NCI-H510A (cell line): ENCODE results near the gene CAMK2B.

Experiments
- DNase-seq: peaks from one replicate; lab custom pipeline; 2025; lab: John Stamatoyannopoulos, UW

CAMK2B gene

DNA sequence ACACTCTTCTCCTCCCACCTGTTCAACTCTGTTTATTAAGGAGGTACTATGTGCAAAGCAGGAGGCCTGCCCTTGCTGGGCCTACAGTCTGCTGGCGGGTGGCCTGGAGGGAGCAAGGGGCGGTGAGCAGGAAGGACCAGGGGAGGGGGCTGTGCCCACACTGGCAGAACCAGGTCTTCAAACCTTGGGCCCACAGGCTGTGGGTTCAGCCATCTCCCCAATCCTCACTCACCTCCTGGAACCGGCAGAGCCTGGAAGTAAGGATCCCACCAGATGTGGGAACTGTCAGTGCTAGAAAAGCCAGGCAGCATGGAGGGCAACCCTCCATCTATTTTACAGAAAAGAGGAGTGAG lies 50.8 kb downstream of the CAMK2B start:
- no peak for DNase-seq

DNA sequence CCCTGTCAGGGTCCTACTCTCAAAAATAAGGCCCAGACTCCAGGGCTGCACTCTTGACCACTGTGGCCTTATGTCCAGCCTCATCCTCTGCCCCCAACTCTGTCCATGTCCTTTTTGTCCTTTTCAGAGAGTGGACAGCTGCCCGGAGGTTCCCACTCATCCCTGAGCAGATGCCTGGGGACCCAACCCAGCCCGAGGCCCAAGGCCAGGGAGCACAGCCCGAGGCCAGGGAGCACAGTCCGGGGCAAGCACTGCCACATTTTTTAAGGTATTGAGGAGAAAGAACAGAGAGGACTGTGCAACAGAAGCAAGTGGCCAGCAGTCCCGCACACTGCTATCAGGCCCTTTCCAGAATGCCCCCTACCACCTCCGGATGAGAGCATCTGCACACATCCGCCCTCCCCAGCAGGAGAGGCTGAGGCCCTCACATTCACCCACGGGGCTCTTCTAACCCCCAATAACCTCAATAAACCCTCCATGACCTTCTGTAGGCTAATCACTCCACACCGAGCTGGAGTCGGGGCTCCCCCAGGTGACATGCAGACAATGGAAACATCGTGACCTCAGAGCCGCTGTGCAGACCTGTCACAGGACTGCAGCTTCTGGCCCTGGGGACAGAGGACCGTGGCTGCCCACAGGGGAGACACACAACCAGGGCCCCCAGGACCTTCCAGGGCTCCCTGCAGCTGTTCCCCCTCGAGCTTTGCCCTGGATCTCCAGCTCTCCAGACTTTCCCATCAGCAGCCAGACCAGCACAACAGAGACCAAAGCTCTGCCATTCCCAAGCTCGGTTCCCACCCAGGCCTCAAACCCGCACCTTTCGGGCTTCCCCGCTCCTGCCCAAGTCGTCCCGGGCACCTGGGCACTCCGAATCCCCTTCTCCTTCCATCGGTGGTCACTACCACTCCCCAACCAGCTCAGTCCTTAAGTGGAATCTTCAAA lies 51.4 kb downstream of the CAMK2B start:
- DNase-seq, result no peak

DNA sequence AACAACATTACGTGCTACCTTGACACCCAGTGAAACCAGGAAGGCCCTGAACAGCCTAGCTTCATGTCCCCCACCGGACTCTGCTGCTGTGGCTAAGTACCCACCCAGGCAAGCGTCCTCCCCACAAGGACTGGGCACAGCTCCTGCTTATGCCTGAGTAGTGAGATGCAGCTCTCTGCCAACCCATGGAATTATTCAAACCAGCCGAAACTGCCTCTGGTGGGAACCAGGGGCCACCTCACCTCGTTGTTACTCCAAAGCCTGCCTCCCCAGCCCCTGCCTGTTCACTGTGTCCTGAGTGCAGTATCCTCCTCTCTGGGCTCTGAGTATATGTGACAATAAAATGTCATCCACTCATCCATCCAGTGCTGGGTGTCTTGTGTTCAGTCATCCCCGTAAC lies 52.4 kb downstream of the CAMK2B start:
- DNase-seq, result no peak

DNA sequence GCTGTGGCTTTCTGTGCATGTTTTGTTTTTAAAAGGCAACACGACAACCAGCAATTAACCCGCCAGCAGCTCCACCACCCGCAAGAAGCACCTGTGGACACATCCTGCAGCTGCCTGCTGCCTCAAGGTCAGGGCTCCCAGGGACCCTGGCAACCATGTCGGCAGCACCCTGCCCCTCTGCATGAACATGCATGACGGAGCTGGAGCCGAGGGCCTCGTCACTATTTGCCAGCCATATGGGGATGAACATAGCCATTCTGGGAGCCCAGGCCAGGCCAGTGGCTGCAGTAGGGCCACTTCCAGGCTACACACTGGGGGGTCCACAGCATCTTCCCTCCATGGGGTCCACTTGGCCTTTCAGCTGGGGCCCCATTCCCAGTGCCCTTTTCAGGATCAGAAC lies 52.9 kb downstream of the CAMK2B start:
- no peak for DNase-seq

DNA sequence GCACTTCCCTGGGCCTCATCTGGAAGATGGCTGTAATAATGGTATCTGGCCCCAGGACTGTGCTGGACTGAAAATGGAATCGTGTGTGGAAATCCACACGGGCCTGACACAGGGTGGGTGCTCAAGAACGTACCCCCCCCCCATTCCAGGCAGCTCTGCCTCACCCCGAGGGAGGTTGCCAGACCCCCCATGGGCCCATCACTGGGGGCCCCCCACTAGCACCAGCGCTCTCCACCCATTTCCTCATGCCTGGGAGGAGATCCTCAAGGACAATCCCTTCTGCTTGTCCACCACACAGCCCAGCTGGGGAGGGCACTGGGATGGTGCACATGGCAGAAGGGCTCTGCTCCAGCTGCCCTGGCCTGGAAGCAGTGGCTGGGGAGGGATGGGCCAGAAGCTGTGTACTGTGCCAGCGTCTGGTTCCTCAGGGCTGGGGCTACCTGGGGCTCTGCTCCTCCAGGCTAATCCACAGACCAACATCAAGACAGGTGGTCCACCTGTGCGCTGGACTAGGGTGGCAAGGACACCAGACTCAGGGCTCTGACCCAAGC lies 55.4 kb downstream of the CAMK2B start:
- DNase-seq, result no peak

DNA sequence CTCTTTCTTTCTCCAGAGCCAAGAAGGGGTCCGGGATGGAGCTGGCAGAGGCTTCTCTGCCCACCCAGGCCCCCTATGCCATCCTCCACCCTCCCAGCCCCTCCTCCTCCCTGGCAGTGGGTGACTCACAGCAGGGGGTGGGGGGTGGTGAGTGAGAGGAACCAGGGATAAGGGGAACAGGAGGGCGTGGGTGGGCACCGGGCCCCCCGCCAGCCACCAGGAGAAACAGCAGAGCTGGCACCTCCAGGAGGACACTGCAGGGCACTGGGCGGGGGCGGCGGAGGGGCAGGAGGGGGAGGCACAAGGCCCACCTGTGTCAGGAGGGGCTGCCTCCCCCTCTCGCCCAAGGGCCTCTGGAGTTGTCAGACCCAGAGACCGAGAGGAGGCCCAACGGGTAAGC lies 56.0 kb downstream of the CAMK2B start:
- DNase-seq, result no peak

DNA sequence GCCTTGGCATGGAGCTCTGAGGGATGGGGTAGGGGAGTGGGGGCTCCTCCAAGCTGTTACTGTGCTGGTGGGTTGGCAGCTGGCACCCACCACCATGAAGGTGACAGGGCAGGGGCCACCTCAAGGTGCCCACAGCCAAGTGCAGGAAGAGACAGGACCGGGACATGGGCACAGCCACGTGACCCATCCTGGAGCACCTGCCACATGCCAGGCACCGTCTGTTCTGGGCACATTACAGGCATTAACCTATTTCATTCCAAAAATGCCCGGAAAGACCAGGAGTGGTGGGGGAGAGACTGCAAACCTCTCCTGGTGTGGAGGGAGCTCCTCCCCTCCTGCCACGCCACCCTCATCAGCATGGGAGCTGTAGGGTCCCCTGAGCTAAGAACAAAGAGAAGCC lies 56.7 kb downstream of the CAMK2B start:
- no peak for DNase-seq

DNA sequence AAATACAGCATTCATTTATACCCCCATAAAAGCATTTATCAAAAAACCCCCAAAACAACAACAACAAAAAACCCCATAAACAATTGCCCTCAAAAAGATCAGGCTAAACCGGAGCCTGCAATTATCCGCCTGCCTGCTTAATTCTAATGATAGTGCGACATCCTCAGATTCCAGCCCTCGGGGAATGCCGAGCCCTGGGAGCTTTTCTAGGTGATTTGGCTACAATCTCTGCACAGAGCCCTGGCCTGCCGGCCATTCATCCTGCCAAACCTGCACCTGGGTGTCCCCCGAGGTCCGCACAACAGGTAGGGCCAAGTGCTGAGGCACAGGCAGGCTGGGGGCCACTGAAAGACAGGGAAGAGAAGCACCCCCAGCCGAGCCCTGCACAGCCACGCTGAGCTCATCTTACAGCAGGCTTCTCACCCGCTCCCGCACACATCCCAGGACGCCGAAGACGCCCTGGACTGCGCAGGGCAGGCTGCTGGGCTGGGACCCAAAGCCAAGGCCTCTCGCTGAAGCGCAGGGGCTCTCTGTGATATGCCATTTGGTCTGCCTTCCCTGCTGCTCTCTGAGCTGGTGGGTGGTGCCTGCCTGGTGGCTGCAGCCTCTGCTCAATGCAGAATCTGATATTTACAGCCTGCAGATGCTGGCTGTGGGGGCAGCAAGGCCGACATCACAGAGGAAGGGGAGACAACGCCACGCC lies 57.5 kb downstream of the CAMK2B start:
- DNase-seq, result no peak

DNA sequence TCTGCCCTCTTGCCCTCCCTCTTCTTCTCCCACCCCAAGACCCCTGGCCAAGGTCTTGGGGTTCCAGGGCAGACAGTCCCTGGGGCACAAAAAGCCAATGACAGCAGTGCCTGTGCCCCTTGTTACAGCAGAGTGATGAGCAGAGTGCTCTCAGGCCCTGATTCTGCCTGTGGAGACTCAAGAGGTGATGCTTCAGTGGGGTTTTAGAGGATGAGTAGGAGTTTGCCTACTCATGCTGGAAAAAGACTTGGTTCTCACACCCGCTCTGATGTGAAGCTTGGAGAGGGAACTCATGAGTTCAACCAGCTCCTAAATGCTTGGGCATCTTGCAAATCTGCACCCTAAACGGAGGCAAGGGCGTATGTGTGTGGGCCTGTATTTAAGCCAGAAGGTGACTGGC lies 58.2 kb downstream of the CAMK2B start:
- no peak for DNase-seq

DNA sequence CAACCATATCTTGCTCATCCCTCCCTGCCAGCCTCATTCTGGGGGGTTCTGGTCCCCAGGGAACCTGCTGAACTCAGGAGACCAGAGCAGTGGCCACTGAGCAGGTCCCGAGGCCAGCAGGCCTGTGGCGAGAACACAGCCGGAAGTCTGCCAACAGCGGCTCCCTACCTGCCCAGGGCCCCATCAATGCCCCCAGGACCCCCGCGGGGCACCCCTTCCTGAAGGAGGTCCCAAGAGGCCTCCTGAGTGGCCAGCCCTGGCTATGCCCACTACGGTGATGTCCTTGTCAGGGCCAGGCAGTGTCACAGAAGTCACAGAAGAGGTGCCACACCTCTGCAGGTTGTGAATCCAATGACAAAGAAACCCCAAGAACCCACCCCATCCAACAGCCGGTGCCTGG lies 58.9 kb downstream of the CAMK2B start:
- DNase-seq, result no peak

DNA sequence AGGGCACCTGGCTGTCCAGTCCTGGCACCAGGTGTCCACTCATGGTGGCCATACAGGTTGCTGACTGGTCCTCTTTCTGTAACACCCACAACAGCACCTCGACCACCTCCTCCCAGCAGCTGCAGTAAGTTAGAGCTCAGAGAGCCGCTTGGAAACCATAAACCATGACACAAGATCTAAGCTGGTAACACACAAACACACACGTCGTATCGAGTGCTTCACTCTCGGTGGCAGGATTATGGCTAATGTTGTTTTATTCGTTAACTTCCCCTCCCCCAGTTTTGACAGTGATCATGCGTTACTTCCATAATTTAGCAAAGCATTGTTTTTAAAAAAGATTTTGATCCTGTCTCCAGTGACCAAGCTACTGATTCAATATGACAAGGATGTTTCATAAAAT lies 59.7 kb downstream of the CAMK2B start:
- no peak for DNase-seq

DNA sequence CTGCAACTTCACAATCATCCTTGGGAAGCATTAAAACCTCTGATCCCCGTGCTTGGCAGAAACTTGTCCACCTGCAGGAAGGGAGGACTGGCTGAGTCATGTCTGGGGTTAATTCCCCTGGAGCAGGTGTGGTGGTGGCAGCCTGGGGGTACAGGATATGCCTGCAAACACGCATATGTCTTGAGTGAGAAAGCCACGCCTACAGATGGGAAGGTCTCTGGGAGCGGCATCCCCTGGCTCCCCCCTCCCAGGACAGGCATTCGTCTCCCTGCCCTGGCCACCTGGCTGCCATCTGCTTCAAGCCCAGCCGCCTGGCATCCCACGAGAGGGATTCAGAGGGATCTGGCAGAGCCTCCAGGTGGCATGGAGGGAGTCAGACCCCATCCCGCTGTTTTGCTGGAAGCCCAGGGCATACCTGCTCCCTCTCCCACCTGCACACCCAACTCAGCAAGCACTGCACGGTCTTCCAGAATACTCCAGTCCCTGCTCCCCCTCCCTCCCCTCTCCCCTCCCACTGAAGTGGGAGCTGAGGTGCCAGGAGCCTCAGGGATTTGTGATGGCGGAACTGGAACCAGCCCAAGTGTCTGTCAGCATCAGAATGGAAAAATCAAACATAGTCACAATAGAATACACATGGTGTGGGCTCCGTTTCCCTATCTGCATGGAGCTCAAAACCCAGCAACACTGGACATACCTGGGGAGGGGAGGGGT lies 61.0 kb downstream of the CAMK2B start:
- DNase-seq, result peak; percentile 88

DNA sequence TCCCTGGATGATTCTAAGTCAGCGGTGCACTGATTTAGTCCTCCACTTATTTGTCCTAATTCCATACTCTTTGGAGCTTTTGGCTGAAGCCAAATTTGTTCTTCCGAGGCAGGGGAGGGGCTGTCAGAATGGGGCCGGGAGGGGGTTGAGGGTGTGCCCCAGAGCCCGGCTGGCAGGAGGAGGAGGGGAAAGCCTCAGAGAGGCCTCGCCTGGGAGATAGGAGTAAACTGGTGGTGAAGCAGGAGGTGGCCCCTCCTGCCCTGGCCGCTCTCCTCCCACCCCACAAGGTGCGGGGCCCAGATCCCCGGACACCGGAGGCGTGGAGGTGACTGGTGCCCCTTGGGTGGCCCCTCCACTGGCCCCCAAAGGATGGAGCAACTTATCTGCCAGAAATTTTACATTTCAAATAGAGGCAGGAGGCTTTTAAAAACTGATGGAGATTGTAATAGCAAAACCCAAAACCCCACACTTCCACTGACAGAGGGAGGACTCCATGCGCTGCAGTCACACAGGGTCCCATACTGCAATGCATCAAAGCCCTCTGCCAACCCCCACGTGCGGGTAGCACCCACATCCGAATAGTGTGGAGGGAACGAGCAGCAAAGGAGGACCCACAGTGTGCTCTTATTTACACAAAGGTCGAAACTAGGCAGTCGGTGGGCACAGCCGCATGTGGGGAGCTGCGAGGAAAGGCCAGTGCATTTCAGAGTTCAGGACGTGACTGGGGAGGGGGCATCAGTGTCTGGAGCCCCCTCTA lies 61.9 kb downstream of the CAMK2B start:
- DNase-seq, result no peak

DNA sequence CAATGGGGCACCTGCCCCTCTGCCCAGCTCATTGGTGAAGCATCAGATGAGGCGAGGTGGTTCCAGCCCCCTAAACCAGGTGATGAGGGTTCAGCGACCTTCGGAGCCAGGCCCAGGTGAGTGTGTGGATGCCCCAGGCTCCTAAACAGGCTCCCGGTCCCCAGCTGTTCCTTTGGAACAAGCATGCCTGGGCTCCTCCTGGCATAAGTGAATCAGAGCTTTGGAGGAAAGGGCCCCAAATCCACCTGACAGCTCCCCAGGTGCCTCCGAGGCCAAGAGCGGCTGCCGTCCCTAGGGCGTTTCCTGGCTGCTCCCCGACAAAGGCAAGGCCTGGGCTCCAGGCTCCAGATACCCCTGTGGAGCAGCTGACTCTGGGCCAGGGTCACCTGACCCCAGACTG lies 63.4 kb downstream of the CAMK2B start:
- no peak for DNase-seq

DNA sequence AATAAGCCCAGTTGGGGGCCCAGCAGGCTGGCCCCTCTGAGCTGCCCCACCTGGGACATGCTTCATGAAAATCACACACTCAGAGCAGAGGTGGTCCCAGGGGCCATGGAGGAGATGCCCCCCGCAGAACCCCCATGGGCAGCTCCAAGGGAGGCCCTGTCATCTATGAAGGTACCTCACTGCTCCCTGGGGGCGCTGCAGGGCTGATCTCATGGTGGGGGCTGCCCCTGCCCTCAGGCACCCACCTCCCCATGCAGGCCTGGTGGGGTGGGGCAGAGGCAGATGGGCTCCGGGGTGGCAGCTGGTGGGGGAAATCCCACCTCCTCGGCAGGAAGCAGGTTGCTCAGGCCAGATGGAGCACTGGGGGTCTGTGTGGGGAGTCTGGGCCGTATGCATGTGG lies 64.2 kb downstream of the CAMK2B start:
- no peak for DNase-seq

DNA sequence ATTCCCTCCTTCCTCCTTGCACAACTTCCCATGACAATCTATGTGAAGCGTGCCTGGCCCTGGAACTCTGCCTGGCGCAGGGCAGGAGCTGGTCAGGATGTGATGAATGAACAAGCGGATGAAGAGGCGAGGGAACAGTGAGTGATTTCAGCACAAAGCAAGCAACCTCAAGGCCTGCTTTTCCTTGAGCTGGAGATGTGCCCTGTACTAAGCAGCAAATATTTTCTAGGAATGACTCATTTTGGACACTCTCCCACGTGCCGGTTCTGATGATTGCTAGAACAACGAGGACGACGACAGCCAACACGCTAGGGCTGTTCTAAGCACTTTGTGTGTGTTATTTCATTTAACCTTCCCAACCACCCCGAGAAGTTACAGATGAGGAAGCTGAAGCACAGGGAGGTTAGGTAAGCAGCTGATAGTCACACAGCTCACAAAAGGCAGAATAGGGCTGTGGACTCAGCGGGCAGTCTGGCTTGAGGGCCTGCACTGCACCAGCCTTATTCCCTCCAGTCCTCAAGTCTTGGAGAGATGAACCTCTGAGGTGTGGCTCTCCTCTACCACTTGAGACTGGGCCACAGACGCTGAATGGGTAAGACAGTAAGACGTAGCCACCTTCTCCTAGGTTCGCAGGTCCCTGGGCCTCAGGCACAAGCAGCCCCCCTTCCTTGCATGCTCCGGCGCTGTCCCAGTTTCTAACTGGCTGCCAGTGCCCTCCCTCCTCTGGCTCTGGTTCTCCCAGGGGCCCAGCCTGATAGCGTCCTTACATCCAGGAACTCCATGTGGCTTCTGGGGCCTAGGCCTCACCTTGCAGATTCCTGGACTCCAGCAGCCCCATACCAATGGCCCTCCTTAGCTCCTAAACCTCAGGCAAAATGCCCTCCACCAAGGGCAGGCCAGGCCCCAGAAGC lies 65.6 kb downstream of the CAMK2B start:
- no peak for DNase-seq

DNA sequence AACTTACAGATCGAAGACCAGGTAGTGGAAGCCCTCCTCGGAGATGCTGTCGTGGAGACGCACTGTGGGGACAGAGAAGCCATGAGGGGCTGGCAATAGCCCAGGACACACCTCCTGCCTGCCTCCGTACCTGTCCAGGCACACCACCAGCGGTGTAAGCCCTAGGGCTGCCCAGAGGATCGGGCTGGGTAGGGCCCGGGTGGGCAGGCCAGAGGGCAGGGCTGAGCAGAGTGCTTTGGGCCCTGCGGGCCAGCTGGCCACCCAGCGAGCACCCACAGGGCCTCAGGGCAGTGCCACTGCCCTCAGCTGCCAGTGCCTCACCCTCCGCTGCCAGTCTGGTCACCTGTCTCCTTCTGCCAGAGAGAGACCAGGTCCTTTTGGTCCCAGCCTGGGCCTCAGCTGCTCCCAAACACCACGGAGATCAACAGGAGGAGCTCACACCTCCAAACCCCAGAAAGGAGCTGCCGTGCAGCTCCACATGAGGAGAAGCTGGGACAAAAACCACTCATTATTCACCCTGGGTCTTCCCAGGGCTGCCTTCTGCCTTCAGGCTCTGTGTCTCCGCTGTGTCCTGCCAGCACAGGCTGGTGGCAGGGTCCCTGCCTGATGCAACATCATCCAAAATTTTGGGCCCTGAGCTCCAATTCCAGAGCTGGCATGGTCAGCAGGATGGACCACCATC lies 66.4 kb downstream of the CAMK2B start:
- DNase-seq, result no peak

DNA sequence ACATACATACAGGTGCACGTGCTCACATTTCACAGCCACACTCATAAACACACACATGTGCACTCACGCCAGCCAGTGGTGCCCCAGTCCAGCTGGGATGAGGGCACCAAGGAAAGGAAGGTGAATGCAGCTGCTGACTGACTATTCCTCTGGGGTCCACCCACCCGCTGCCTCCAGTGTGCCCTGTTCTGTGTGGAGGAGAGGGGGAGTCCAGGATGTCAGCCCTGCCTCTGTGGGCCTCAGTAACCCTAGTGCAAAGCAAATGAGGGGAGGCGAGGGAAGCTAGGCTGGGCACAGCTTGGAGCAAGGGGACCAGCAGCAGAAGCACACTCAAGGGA lies 67.0 kb downstream of the CAMK2B start:
- no peak for DNase-seq

DNA sequence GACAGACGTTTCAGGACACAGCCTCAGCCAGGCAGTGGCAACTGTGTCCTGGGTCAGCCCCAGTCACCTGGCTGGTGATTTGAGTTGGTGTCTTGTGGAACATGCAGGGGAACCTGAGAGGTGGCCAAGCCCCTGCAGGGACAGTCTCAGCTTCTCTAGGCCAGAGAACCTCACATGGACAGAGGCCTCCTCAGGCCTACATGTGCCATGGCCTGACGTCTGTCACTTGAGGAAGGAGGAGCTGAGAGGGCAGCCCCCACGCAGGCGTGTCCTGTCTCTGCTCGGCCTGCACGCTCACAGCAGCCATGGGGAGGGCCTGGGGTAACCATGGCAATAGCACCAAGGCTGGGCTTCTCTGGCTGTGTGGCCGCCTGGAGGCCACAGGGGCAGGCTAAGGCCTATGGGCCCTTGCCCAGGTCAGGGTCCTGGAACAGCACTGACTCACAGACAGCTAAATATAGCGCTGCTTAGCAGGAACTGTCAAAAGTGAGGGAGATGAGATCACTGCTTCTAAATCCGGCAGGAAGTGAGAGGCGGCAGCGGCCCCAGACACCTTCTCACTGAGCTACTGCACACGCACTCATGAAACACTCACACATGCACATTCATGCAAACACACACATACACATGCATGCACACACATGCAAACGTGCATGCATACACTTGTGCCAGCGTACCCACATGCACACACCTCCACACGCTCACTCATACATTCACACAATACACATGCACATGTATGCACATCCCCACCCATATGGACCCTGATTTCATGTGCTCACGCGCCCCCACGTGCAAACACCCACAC lies 67.6 kb downstream of the CAMK2B start:
- DNase-seq, result no peak

DNA sequence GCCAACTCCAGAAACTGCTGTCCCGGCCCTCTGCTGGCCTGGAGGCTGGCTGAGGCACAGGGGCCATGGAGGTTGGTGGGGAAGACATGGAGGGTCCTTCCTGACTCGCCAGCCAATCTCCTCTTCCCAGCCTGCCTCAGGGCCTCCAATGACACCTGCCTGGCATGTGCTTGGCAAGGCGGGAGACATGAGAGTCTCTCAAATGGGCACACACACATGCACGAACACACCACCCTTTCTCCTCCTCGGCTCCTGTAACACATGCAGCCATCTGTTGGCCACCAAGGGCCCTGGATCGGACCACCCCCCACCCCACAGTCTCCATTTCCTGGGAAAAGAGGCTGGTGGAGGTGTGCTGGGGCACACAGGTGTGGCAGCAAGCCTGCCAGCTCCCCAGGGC lies 68.2 kb downstream of the CAMK2B start:
- DNase-seq, result no peak
